OCI-LY3 (cell line): ENCODE data around the gene METTL13.

Source experiments
- H2AFZ ChIP-seq: fragments of 200-600, 300-600 bp; shearing (Covaris generic); 2 replicates; pipeline ENCODE4 v1.6.0; 2014; ENCODE audit warnings: antibody characterized with exemption, low read depth, low read length
- H3K27ac ChIP-seq: fragments of 200-600, 300-600 bp; sonication (generic); 2 replicates; pipeline ENCODE4 v1.5.1; 2014; ENCODE audit warnings: mild to moderate bottlenecking, low read length, moderate library complexity, mixed read lengths
- H3K27me3 ChIP-seq: fragments of 200-600, 300-600 bp; sonication (generic); 2 replicates; pipeline ENCODE4 v1.6.1; 2014; ENCODE audit warnings: low read depth, low read length, mixed read lengths
- H3K36me3 ChIP-seq: fragments of 200-600, 300-600 bp; sonication (generic); replicated peaks from 2 replicates; pipeline ENCODE3; 2014; ENCODE audit warnings: low read depth, low read length, mixed read lengths
- H3K4me1 ChIP-seq: fragments of 300-600, 200-600 bp; sonication (generic); 2 replicates; pipeline ENCODE4 v1.6.1; 2014; ENCODE audit warnings: low read length, mixed read lengths
- H3K4me2 ChIP-seq: fragments of 200-600, 300-600 bp; sonication (generic); 2 replicates; pipeline ENCODE4 v1.6.1; 2014; ENCODE audit warnings: low read length, mixed read lengths
- H3K4me3 ChIP-seq: fragments of 300-600, 200-600 bp; sonication (generic); 2 replicates; pipeline ENCODE4 v1.5.1; 2014; ENCODE audit warnings: antibody characterized with exemption, mild to moderate bottlenecking, low read length, moderate library complexity
- H3K79me2 ChIP-seq: fragments of 300-600, 200-600 bp; shearing (Covaris generic); 2 replicates; pipeline ENCODE4 v1.6.1; 2014; ENCODE audit warnings: mild to moderate bottlenecking, low read length, mixed read lengths
- H3K9ac ChIP-seq: fragments of 300-600, 200-600 bp; shearing (Covaris generic); 2 replicates; pipeline ENCODE4 v1.6.0; 2014; ENCODE audit warnings: mild to moderate bottlenecking, low read length, moderate library complexity
- H3K9me3 ChIP-seq: fragments of 200-600, 300-600 bp; shearing (Covaris generic); 2 replicates; pipeline ENCODE4 v1.6.1; 2014; ENCODE audit warnings: low read length, mixed read lengths; ENCODE audit not compliant: insufficient read depth
- H4K20me1 ChIP-seq: fragments of 200-600, 300-600 bp; sonication (generic); 2 replicates; pipeline ENCODE4 v1.6.1; 2016; ENCODE audit warnings: low read length, mixed read lengths; ENCODE audit not compliant: insufficient read depth
- CTCF ChIP-seq: fragments of 200-600, 300-600 bp; sonication (generic); IDR thresholded peaks from 2 replicates; pipeline ENCODE4 v1.5.1; 2014; ENCODE audit warnings: antibody characterized with exemption, low read length, low read depth
- EZH2phosphoT487 ChIP-seq: fragments of 200-600 bp; shearing (Covaris generic); IDR thresholded peaks from 2 replicates; pipeline ENCODE4 v1.6.1; 2018; ENCODE audit warnings: antibody characterized with exemption, mixed run types, low read depth

METTL13 gene

GRCh38 chr1:171801487-171801891 lies 20.0 kb downstream of the METTL13 start:
- Histone ChIP-seq H3K4me1 (no peaks in the 10 kb centered on the region), H3K9me3 (no peaks in the 10 kb centered on the region), H2AFZ (no peak overlapping the region), H3K9ac (no peak overlapping the region), H3K4me3 (no peak overlapping the region), H3K27ac (no peak overlapping the region), H3K4me2 (0 out of 2 replicates have a peak overlapping the region, but pooled peaks have one; percentile 1), H3K36me3 (peaks cover 13% of the 10 kb centered on the region), H3K27me3 (no peaks in the 10 kb centered on the region), H3K79me2 (no peaks in the 10 kb centered on the region), H4K20me1 (no peaks in the 10 kb centered on the region)
- peak; percentile 98 for TF ChIP-seq CTCF
- no peak for TF ChIP-seq EZH2phosphoT487

GRCh38 chr1:171802207-171802606 lies 20.7 kb downstream of the METTL13 start:
- Histone ChIP-seq H3K36me3 (peaks cover 6% of the 10 kb centered on the region), H3K27ac (no peak overlapping the region), H3K9me3 (no peaks in the 10 kb centered on the region), H3K4me1 (no peaks in the 10 kb centered on the region), H3K9ac (no peak overlapping the region), H2AFZ (no peak overlapping the region), H3K4me2 (no peak overlapping the region), H3K79me2 (no peaks in the 10 kb centered on the region), H4K20me1 (no peaks in the 10 kb centered on the region), H3K4me3 (no peak overlapping the region), H3K27me3 (no peaks in the 10 kb centered on the region)
- no peak for TF ChIP-seq EZH2phosphoT487
- TF ChIP-seq CTCF = no peak

- no peak overlapping the region for H2AFZ ChIP-seq
- H3K27me3 ChIP-seq = no peaks in the 10 kb centered on the region
- H3K27ac ChIP-seq = no peak overlapping the region
- no peak overlapping the region for H3K4me2 ChIP-seq
- no peaks in the 10 kb centered on the region for H4K20me1 ChIP-seq
- H3K4me1 ChIP-seq = peaks cover 5% of the 10 kb centered on the region; the same call in 1 of the 2 replicates
- TF ChIP-seq CTCF (no peak), EZH2phosphoT487 (no peak)
- no peak overlapping the region for H3K4me3 ChIP-seq
- no peaks in the 10 kb centered on the region for H3K36me3 ChIP-seq
- no peaks in the 10 kb centered on the region for H3K9me3 ChIP-seq
- no peak overlapping the region for H3K9ac ChIP-seq
- H3K79me2 ChIP-seq = no peaks in the 10 kb centered on the region
These were observed 21.6 kb downstream of the METTL13 start for GRCh38 chr1:171803045-171803444.

- Histone ChIP-seq H3K9ac (no peak overlapping the region), H3K4me2 (no peak overlapping the region), H4K20me1 (no peaks in the 10 kb centered on the region), H3K27ac (no peak overlapping the region), H3K4me1 (peaks cover 5% of the 10 kb centered on the region; the same call in 1 of the 2 replicates), H3K4me3 (no peak overlapping the region), H3K79me2 (no peaks in the 10 kb centered on the region), H3K9me3 (no peaks in the 10 kb centered on the region), H3K36me3 (no peaks in the 10 kb centered on the region), H3K27me3 (no peaks in the 10 kb centered on the region), H2AFZ (no peak overlapping the region)
- no peak for TF ChIP-seq EZH2phosphoT487
- no peak for TF ChIP-seq CTCF
These were observed 22.1 kb downstream of the METTL13 start for GRCh38 chr1:171803461-171804022.
